Femur (tissue), 1 donor: ENCODE measurements around the gene KRT73.
A peak's percentile ranks its signal among the peaks of the same experiment; 100 is the strongest.

Experiments used
- DNase-seq: peaks from one replicate; pipeline ENCODE4 v3.0.0-alpha.2; 2017

The KRT73 gene

GRCh38 chr12:52645120-52645761 is 26.9 kb upstream of the KRT73 start:
- no peak for DNase-seq

GRCh38 chr12:52644078-52644415 is 25.7 kb upstream of the KRT73 start:
- DNase-seq: no peak

- no peak for DNase-seq
Measured at GRCh38 chr12:52643233-52644077, 25.1 kb upstream of the KRT73 start.

- no peak for DNase-seq
Measured at GRCh38 chr12:52641468-52641867, 23.1 kb upstream of the KRT73 start.

GRCh38 chr12:52637299-52637698 is 18.9 kb upstream of the KRT73 start:
- no peak for DNase-seq

GRCh38 chr12:52636592-52637258 is 18.4 kb upstream of the KRT73 start:
- DNase-seq: no peak

GRCh38 chr12:52636189-52636588 is 17.8 kb upstream of the KRT73 start:
- peak; percentile 11 for DNase-seq

- DNase-seq: peak; percentile 43
Measured at GRCh38 chr12:52634266-52635056, 16.1 kb upstream of the KRT73 start.

- DNase-seq: peak; percentile 18
Measured at GRCh38 chr12:52633383-52633782, 15.0 kb upstream of the KRT73 start.

GRCh38 chr12:52632656-52633055 is 14.3 kb upstream of the KRT73 start:
- peak; percentile 14 for DNase-seq

- peak; percentile 10 for DNase-seq
Measured at GRCh38 chr12:52631676-52632459, 13.5 kb upstream of the KRT73 start.

GRCh38 chr12:52631264-52631663 is 12.9 kb upstream of the KRT73 start:
- peak; percentile 1 for DNase-seq

GRCh38 chr12:52630599-52631200 is 12.3 kb upstream of the KRT73 start:
- DNase-seq: peak; percentile 3

GRCh38 chr12:52630008-52630500 is 11.7 kb upstream of the KRT73 start:
- no peak for DNase-seq

GRCh38 chr12:52629281-52630007 is 11.1 kb upstream of the KRT73 start:
- DNase-seq: peak; percentile 1

GRCh38 chr12:52628841-52629240 is 10.5 kb upstream of the KRT73 start:
- no peak for DNase-seq

- no peak for DNase-seq
Measured at GRCh38 chr12:52628111-52628507, 9.8 kb upstream of the KRT73 start.

- no peak for DNase-seq
Measured at GRCh38 chr12:52627395-52628110, 9.2 kb upstream of the KRT73 start.

- no peak for DNase-seq
Measured at GRCh38 chr12:52622349-52622748, 4.0 kb upstream of the KRT73 start.

GRCh38 chr12:52618866-52619265 is 507 bp upstream of the KRT73 start:
- DNase-seq: no peak
